ENCODE data around the gene ASAP2.

The ASAP2 gene

GRCh38 chr2:9256570-9257043 is 50.0 kb downstream of the ASAP2 start:
- H2BK15ac ChIP-seq (ENCODE audit: low read length): no peak overlapping the region
- H3K4ac ChIP-seq (ENCODE audit: low read length): no peak overlapping the region
- peaks cover 22 to 42% of the 10 kb centered on the region in 2 donors for H3K4me1 ChIP-seq (ENCODE audit: control insufficient read depth in 2 of 2, insufficient read depth in 1 of 2, low read depth in 1 of 2, low read length in 2 of 2)
- no peak overlapping the region for H3K4me2 ChIP-seq (ENCODE audit: insufficient read depth, low read length, poor library complexity, severe bottlenecking)
- no peak for DNase-seq (ENCODE audit: low spot score)
- H2BK5ac ChIP-seq (ENCODE audit: low read length): no peak overlapping the region
- H3K18ac ChIP-seq (ENCODE audit: low read length): no peak overlapping the region
- H3K9ac ChIP-seq (ENCODE audit: low read depth, low read length, poor library complexity): no peak overlapping the region
- peaks cover 7% of the 10 kb centered on the region for H3K79me1 ChIP-seq (ENCODE audit: low read depth, low read length)
- H3K23ac ChIP-seq (ENCODE audit: low read depth, low read length, poor library complexity): no peak overlapping the region
- no peak overlapping the region for H4K8ac ChIP-seq (ENCODE audit: low read depth, low read length)
- no peak overlapping the region for H2BK120ac ChIP-seq (ENCODE audit: low read depth, low read length)
- no peak overlapping the region for H2AK5ac ChIP-seq (ENCODE audit: low read depth, low read length)
- H2BK12ac ChIP-seq (ENCODE audit: low read length): no peak overlapping the region
- H3K9me3 ChIP-seq (replicated peaks in 1 of 2; ENCODE audit: control insufficient read depth in 2 of 2, insufficient read depth in 1 of 2, low read depth in 1 of 2, low read length in 2 of 2): no peaks in the 10 kb centered on the region
- H3K27me3 ChIP-seq (ENCODE audit: control insufficient read depth in 3 of 3, insufficient read depth in 3 of 3, low read depth in 1 of 3, low read length in 3 of 3): no peaks in the 10 kb centered on the region
- peaks cover 0 to 1% of the 10 kb centered on the region in 2 donors for H3K36me3 ChIP-seq (replicated peaks in 1 of 2; ENCODE audit: control insufficient read depth in 2 of 2, insufficient read depth in 2 of 2, low read length in 2 of 2)
- no peak overlapping the region for H4K91ac ChIP-seq (ENCODE audit: low read depth, low read length, poor library complexity)
- no peak overlapping the region for H2AFZ ChIP-seq (ENCODE audit: low read length)
- H3K4me3 ChIP-seq (ENCODE audit: low read length in 2 of 2): no peak overlapping the region
- H3K14ac ChIP-seq (ENCODE audit: low read length): no peak overlapping the region
- no CpG with 5 or more reads among the region's 2 CpGs for WGBS, 2 donors (ENCODE audit: extremely low coverage in 2 of 2, insufficient read length in 2 of 2, insufficient replicate concordance in 1 of 2)
- no peak overlapping the region for H3K27ac ChIP-seq (replicated peaks; ENCODE audit: low read length)

- no peaks in the 10 kb centered on the region for H3K9me3 ChIP-seq (replicated peaks in 1 of 2; ENCODE audit: control insufficient read depth in 2 of 2, insufficient read depth in 1 of 2, low read depth in 1 of 2, low read length in 2 of 2)
These were observed 51.9 kb downstream of the ASAP2 start for GRCh38 chr2:9258501-9258900.

GRCh38 chr2:9258953-9259399 is 52.4 kb downstream of the ASAP2 start:
- Histone ChIP-seq H2AK5ac (ENCODE audit: low read depth, low read length) (peak overlapping the region; percentile 29), H2AFZ (ENCODE audit: low read length) (no peak overlapping the region), H2BK12ac (ENCODE audit: low read length) (no peak overlapping the region), H4K8ac (ENCODE audit: low read depth, low read length) (no peak overlapping the region), H3K14ac (ENCODE audit: low read length) (no peak overlapping the region), H3K79me1 (ENCODE audit: low read depth, low read length) (peaks cover 7% of the 10 kb centered on the region), H3K4me2 (ENCODE audit: insufficient read depth, low read length, poor library complexity, severe bottlenecking) (no peak overlapping the region), H3K9ac (ENCODE audit: low read depth, low read length, poor library complexity) (peak overlapping the region; percentile 81), H2BK5ac (ENCODE audit: low read length) (no peak overlapping the region), H3K4me3 (ENCODE audit: low read length in 2 of 2) (no peak overlapping the region), H3K4ac (ENCODE audit: low read length) (no peak overlapping the region), H3K27ac (replicated peaks; ENCODE audit: low read length) (peak overlapping the region; percentile 38), H3K27me3 (ENCODE audit: control insufficient read depth in 3 of 3, insufficient read depth in 3 of 3, low read depth in 1 of 3, low read length in 3 of 3) (no peaks in the 10 kb centered on the region), H3K18ac (ENCODE audit: low read length) (peak overlapping the region; percentile 86), H2BK120ac (ENCODE audit: low read depth, low read length) (no peak overlapping the region), H3K9me3 (replicated peaks in 1 of 2; ENCODE audit: control insufficient read depth in 2 of 2, insufficient read depth in 1 of 2, low read depth in 1 of 2, low read length in 2 of 2) (no peaks in the 10 kb centered on the region), H3K36me3 (replicated peaks in 1 of 2; ENCODE audit: control insufficient read depth in 2 of 2, insufficient read depth in 2 of 2, low read length in 2 of 2) (peaks cover 0 to 1% of the 10 kb centered on the region in 2 donors), H2BK15ac (ENCODE audit: low read length) (no peak overlapping the region), H4K91ac (ENCODE audit: low read depth, low read length, poor library complexity) (no peak overlapping the region), H3K4me1 (ENCODE audit: control insufficient read depth in 2 of 2, insufficient read depth in 1 of 2, low read depth in 1 of 2, low read length in 2 of 2) (peaks cover 21 to 48% of the 10 kb centered on the region in 2 donors), H3K23ac (ENCODE audit: low read depth, low read length, poor library complexity) (no peak overlapping the region)
- WGBS, 2 donors (ENCODE audit: extremely low coverage in 2 of 2, insufficient read length in 2 of 2, insufficient replicate concordance in 1 of 2): no CpG with 5 or more reads among the region's 12 CpGs
- DNase-seq (ENCODE audit: low spot score): no peak

More at GRCh38 chr2:9258501-9258900, 51.9 kb downstream of the ASAP2 start:
- no peak overlapping the region for H2AFZ ChIP-seq (ENCODE audit: low read length)
- no peak overlapping the region for H2BK5ac ChIP-seq (ENCODE audit: low read length)
- no peak overlapping the region for H3K18ac ChIP-seq (ENCODE audit: low read length)
- H3K4ac ChIP-seq (ENCODE audit: low read length): no peak overlapping the region
- no peak overlapping the region for H3K23ac ChIP-seq (ENCODE audit: low read depth, low read length, poor library complexity)
- H3K27ac ChIP-seq (replicated peaks; ENCODE audit: low read length): peak overlapping the region; percentile 38
- no peaks in the 10 kb centered on the region for H3K27me3 ChIP-seq (ENCODE audit: control insufficient read depth in 3 of 3, insufficient read depth in 3 of 3, low read depth in 1 of 3, low read length in 3 of 3)
- no peak overlapping the region for H2BK12ac ChIP-seq (ENCODE audit: low read length)
- no peak overlapping the region for H2BK120ac ChIP-seq (ENCODE audit: low read depth, low read length)
- H3K79me1 ChIP-seq (ENCODE audit: low read depth, low read length): peaks cover 7% of the 10 kb centered on the region
- peaks cover 0 to 1% of the 10 kb centered on the region in 2 donors for H3K36me3 ChIP-seq (replicated peaks in 1 of 2; ENCODE audit: control insufficient read depth in 2 of 2, insufficient read depth in 2 of 2, low read length in 2 of 2)
- no peak overlapping the region for H2BK15ac ChIP-seq (ENCODE audit: low read length)
- no peak overlapping the region for H4K91ac ChIP-seq (ENCODE audit: low read depth, low read length, poor library complexity)
- no peak overlapping the region for H3K4me2 ChIP-seq (ENCODE audit: insufficient read depth, low read length, poor library complexity, severe bottlenecking)
- no peak overlapping the region for H2AK5ac ChIP-seq (ENCODE audit: low read depth, low read length)
- H3K4me1 ChIP-seq (ENCODE audit: control insufficient read depth in 2 of 2, insufficient read depth in 1 of 2, low read depth in 1 of 2, low read length in 2 of 2): peaks cover 21 to 46% of the 10 kb centered on the region in 2 donors
- WGBS, 2 donors (ENCODE audit: extremely low coverage in 2 of 2, insufficient read length in 2 of 2, insufficient replicate concordance in 1 of 2): 100% methylated on average over 1 of the region's 7 CpGs; no CpG with 5 or more reads in 1 of the 2 donors
- H3K9ac ChIP-seq (ENCODE audit: low read depth, low read length, poor library complexity): no peak overlapping the region
- H4K8ac ChIP-seq (ENCODE audit: low read depth, low read length): no peak overlapping the region
- H3K4me3 ChIP-seq (ENCODE audit: low read length in 2 of 2): no peak overlapping the region
- H3K14ac ChIP-seq (ENCODE audit: low read length): no peak overlapping the region
- no peak for DNase-seq (ENCODE audit: low spot score)

DNA sequence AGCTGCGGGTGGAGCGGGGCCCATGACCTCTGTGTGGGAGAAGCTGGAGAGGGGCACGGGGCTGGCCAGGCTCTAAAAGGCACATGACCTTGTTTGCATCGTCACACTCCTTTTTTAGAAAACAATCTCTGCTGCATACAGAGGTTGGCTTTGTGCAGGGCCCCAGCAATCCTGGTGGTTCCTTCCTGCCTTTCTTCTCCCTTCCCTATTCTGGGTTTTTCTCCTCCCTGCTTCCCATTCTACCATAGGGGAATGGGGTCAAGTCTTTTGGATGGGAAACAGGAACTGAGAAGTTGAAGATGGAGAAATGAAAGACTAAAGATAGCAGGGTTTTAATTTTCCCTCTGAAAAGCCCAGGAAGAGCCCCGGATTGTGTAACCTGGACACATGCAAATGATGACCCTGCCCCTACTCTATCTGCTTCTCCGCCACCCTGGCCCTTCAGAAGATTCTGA is 53.9 kb downstream of the ASAP2 start:
- Histone ChIP-seq H3K4me1 (ENCODE audit: control insufficient read depth in 2 of 2, insufficient read depth in 1 of 2, low read depth in 1 of 2, low read length in 2 of 2) (peaks cover 21 to 48% of the 10 kb centered on the region in 2 donors), H3K4me2 (ENCODE audit: insufficient read depth, low read length, poor library complexity, severe bottlenecking) (no peak overlapping the region), H4K91ac (ENCODE audit: low read depth, low read length, poor library complexity) (no peak overlapping the region), H2BK5ac (ENCODE audit: low read length) (no peak overlapping the region), H3K27me3 (ENCODE audit: control insufficient read depth in 3 of 3, insufficient read depth in 3 of 3, low read depth in 1 of 3, low read length in 3 of 3) (no peaks in the 10 kb centered on the region), H2AFZ (ENCODE audit: low read length) (no peak overlapping the region), H3K14ac (ENCODE audit: low read length) (no peak overlapping the region), H3K36me3 (replicated peaks in 1 of 2; ENCODE audit: control insufficient read depth in 2 of 2, insufficient read depth in 2 of 2, low read length in 2 of 2) (no peaks in the 10 kb centered on the region), H3K18ac (ENCODE audit: low read length) (no peak overlapping the region), H3K4ac (ENCODE audit: low read length) (no peak overlapping the region), H2AK5ac (ENCODE audit: low read depth, low read length) (no peak overlapping the region), H3K9me3 (replicated peaks in 1 of 2; ENCODE audit: control insufficient read depth in 2 of 2, insufficient read depth in 1 of 2, low read depth in 1 of 2, low read length in 2 of 2) (no peaks in the 10 kb centered on the region), H3K79me1 (ENCODE audit: low read depth, low read length) (peaks cover 7% of the 10 kb centered on the region), H2BK12ac (ENCODE audit: low read length) (no peak overlapping the region), H2BK15ac (ENCODE audit: low read length) (no peak overlapping the region), H2BK120ac (ENCODE audit: low read depth, low read length) (no peak overlapping the region), H3K23ac (ENCODE audit: low read depth, low read length, poor library complexity) (no peak overlapping the region), H4K8ac (ENCODE audit: low read depth, low read length) (no peak overlapping the region), H3K27ac (replicated peaks; ENCODE audit: low read length) (no peak overlapping the region), H3K9ac (ENCODE audit: low read depth, low read length, poor library complexity) (no peak overlapping the region), H3K4me3 (ENCODE audit: low read length in 2 of 2) (no peak overlapping the region)
- no CpG with 5 or more reads among the region's 6 CpGs for WGBS, 2 donors (ENCODE audit: extremely low coverage in 2 of 2, insufficient read length in 2 of 2, insufficient replicate concordance in 1 of 2)
- DNase-seq (ENCODE audit: low spot score): no peak
